Panc1 (cell line): Measurements from ENCODE around the gene APLNR. TPM values are rescaled to one million over a fixed set of nuclear protein-coding genes. Genes with fewer than 3 reads are reported as not detected.

Experiments
- total RNA-seq: library from RNA; stranded (reverse); gene quantifications from one replicate; pipeline ENCODE4 v1.2.1, GENCODE V29; 2021; ENCODE audit not compliant: unreplicated experiment

Gene APLNR
- total RNA-seq, 1 experiment from 2014 or later: not detected

Other genes with a start within 250 kb of the APLNR start
- gene OR5AK2, start 248.3 kb downstream of the APLNR start, total RNA-seq: not detected
- not detected for gene LRRC55, start 55.3 kb downstream of the APLNR start, total RNA-seq
- 94.6 TPM for gene TNKS1BP1, start 87.7 kb upstream of the APLNR start, total RNA-seq
- 173 TPM for gene SSRP1, start 98.6 kb upstream of the APLNR start, total RNA-seq
- gene P2RX3, start 101.1 kb upstream of the APLNR start, total RNA-seq: not detected
- not detected for gene PRG3, start 143.9 kb upstream of the APLNR start, total RNA-seq
- not detected for gene PRG2, start 153.4 kb upstream of the APLNR start, total RNA-seq
- 8.6 TPM for gene SLC43A3, start 189.9 kb upstream of the APLNR start, total RNA-seq
- gene RTN4RL2, start 223.3 kb upstream of the APLNR start, total RNA-seq: 0.90 TPM